ENCODE data around the gene LNX1.

DNA sequence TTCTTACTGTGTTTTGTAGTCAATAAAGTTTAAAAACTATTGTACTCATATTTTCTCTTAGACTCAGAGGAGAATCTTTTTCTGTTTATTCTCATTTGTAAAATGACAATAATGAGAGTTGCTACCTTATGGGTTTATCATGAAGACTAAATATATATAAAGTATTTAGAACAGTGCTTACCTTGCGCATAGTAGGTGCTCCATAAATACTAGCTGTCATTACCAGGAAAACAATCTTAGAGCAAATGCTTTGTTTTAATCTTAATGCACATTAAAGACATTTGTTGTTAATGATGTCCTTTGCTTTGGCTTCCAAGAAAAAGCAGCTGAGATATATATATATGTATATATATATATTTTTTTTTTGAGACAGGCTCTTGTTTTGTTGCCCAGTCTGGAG, 168.9 kb downstream of the LNX1 start:
- TF ChIP-seq POLR2AphosphoS5 (IDR thresholded peaks at IDR 0.05; ENCODE audit: low read depth): no peak
- TF ChIP-seq, protein P1, sequence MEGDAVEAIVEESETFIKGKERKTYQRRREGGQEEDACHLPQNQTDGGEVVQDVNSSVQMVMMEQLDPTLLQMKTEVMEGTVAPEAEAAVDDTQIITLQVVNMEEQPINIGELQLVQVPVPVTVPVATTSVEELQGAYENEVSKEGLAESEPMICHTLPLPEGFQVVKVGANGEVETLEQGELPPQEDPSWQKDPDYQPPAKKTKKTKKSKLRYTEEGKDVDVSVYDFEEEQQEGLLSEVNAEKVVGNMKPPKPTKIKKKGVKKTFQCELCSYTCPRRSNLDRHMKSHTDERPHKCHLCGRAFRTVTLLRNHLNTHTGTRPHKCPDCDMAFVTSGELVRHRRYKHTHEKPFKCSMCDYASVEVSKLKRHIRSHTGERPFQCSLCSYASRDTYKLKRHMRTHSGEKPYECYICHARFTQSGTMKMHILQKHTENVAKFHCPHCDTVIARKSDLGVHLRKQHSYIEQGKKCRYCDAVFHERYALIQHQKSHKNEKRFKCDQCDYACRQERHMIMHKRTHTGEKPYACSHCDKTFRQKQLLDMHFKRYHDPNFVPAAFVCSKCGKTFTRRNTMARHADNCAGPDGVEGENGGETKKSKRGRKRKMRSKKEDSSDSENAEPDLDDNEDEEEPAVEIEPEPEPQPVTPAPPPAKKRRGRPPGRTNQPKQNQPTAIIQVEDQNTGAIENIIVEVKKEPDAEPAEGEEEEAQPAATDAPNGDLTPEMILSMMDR (IDR thresholded peaks at IDR 0.05; ENCODE audit: insufficient read depth, low read length): no peak
- TF ChIP-seq REST (IDR thresholded peaks at IDR 0.05; ENCODE audit: insufficient replicate concordance, low read depth): no peak
- no peak for TF ChIP-seq GABPA (IDR thresholded peaks at IDR 0.05; ENCODE audit: low read depth)

Data from HL-60 (cell line).